ENCODE measurements around the gene ZG16.

The ZG16 gene

DNA sequence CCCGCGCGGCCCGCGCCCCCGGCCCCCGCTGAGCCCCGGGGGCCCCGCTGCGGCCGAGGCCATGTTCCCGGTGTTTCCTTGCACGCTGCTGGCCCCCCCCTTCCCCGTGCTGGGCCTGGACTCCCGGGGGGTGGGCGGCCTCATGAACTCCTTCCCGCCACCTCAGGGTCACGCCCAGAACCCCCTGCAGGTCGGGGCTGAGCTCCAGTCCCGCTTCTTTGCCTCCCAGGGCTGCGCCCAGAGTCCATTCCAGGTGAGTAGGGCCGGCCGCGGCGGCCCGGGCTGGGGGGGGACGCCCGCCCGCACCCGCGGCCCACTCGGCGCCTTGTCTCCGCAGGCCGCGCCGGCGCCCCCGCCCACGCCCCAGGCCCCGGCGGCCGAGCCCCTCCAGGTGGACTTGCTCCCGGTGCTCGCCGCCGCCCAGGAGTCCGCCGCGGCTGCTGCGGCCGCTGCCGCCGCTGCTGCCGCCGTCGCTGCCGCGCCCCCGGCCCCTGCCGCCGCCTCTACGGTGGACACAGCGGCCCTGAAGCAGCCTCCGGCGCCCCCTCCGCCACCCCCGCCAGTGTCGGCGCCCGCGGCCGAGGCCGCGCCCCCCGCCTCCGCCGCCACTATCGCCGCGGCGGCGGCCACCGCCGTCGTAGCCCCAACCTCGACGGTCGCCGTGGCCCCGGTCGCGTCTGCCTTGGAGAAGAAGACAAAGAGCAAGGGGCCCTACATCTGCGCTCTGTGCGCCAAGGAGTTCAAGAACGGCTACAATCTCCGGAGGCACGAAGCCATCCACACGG is 28.8 kb downstream of the ZG16 start:
- Histone ChIP-seq H3K9ac (ENCODE audit: low read length) (peak overlapping the region; percentile 81), H3K9me2 (ENCODE audit: low read depth, low read length) (no peaks in the 10 kb centered on the region), H3K4me2 (ENCODE audit: low read length) (peak overlapping the region; percentile 81), H3K79me2 (ENCODE audit: insufficient read depth, low read length) (no peaks in the 10 kb centered on the region), H4K20me1 (ENCODE audit: insufficient read depth, low read length) (no peaks in the 10 kb centered on the region), H3K36me3 (ENCODE audit: insufficient read depth, low read length) (peaks cover 58% of the 10 kb centered on the region), H3K9me3 (ENCODE audit: low read length) (no peaks in the 10 kb centered on the region), H3K4me3 (ENCODE audit: low read depth, low read length, poor library complexity, severe bottlenecking) (peak overlapping the region; percentile 69), H3K27ac (ENCODE audit: low read depth, low read length, poor library complexity, severe bottlenecking) (peak overlapping the region; percentile 77), H3K4me1 (ENCODE audit: insufficient read depth, low read length, severe bottlenecking) (peaks cover 68% of the 10 kb centered on the region), H2AFZ (ENCODE audit: low read length) (no peak overlapping the region), H3K27me3 (ENCODE audit: insufficient read depth, low read length) (no peaks in the 10 kb centered on the region), H3F3A (ENCODE audit: insufficient read depth, low read length) (0 out of 2 replicates have a peak, but pooled peaks cover 3% of the 10 kb centered on the region)
- no peak for TF ChIP-seq CTCF (IDR thresholded peaks at IDR 0.05; ENCODE audit: low read length)
- TF ChIP-seq EZH2 (IDR thresholded peaks at IDR 0.05; ENCODE audit: borderline replicate concordance, low read length), result no peak

GRCh38 chr16:29807426-29808218 is 29.6 kb downstream of the ZG16 start:
- Histone ChIP-seq H3K36me3 (ENCODE audit: insufficient read depth, low read length) (peaks cover 51% of the 10 kb centered on the region), H3K4me3 (ENCODE audit: low read depth, low read length, poor library complexity, severe bottlenecking) (peak overlapping the region; percentile 68), H3F3A (ENCODE audit: insufficient read depth, low read length) (no peaks in the 10 kb centered on the region), H3K4me1 (ENCODE audit: insufficient read depth, low read length, severe bottlenecking) (peaks cover 74% of the 10 kb centered on the region), H3K27me3 (ENCODE audit: insufficient read depth, low read length) (no peaks in the 10 kb centered on the region), H3K9ac (ENCODE audit: low read length) (peak overlapping the region; percentile 74), H4K20me1 (ENCODE audit: insufficient read depth, low read length) (no peaks in the 10 kb centered on the region), H3K4me2 (ENCODE audit: low read length) (peak overlapping the region; percentile 81), H3K9me3 (ENCODE audit: low read length) (no peaks in the 10 kb centered on the region), H3K27ac (ENCODE audit: low read depth, low read length, poor library complexity, severe bottlenecking) (peak overlapping the region; percentile 66), H3K79me2 (ENCODE audit: insufficient read depth, low read length) (no peaks in the 10 kb centered on the region), H3K9me2 (ENCODE audit: low read depth, low read length) (no peaks in the 10 kb centered on the region), H2AFZ (ENCODE audit: low read length) (no peak overlapping the region)
- TF ChIP-seq EZH2 (IDR thresholded peaks at IDR 0.05; ENCODE audit: borderline replicate concordance, low read length) (no peak), CTCF (IDR thresholded peaks at IDR 0.05; ENCODE audit: low read length) (peak; percentile 65)

DNA sequence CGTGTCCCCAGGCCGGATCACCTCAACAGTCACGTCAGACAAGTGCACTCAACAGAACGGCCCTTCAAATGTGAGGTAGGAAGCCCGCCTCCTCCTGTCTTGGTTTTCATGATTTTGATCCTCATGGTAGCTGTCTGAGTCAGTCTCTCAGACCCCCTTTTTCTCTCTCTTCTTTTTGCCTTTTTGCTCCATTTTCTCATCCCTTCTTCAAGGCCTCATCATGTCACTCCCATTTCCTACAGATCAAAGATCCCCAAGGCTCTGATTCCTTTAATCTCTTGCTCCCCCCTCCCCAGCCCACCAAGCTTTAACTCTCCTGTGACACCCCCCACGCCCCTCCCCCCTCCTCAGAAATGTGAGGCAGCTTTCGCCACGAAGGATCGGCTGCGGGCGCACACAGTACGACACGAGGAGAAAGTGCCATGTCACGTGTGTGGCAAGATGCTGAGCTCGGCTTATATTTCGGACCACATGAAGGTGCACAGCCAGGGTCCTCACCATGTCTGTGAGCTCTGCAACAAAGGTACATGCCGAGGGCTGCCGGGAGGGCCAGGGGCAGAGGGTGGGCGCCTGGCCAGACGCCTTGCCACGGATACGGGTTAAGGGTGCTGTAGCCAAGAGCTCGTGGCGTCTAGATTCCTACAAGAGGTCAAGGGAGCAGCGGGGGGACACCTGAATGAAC is 30.3 kb downstream of the ZG16 start:
- H3K27me3 ChIP-seq (ENCODE audit: insufficient read depth, low read length), result no peaks in the 10 kb centered on the region
- no peaks in the 10 kb centered on the region for H3K79me2 ChIP-seq (ENCODE audit: insufficient read depth, low read length)
- H4K20me1 ChIP-seq (ENCODE audit: insufficient read depth, low read length), result no peaks in the 10 kb centered on the region
- no peak for TF ChIP-seq EZH2 (IDR thresholded peaks at IDR 0.05; ENCODE audit: borderline replicate concordance, low read length)
- no peak for TF ChIP-seq CTCF (IDR thresholded peaks at IDR 0.05; ENCODE audit: low read length)
- H3K9me2 ChIP-seq (ENCODE audit: low read depth, low read length), result no peaks in the 10 kb centered on the region
- peak overlapping the region; percentile 81 for H3K4me2 ChIP-seq (ENCODE audit: low read length)
- H3K27ac ChIP-seq (ENCODE audit: low read depth, low read length, poor library complexity, severe bottlenecking), result peak overlapping the region; percentile 66
- H3K4me3 ChIP-seq (ENCODE audit: low read depth, low read length, poor library complexity, severe bottlenecking), result peak overlapping the region; percentile 68
- H3K36me3 ChIP-seq (ENCODE audit: insufficient read depth, low read length), result peaks cover 43% of the 10 kb centered on the region
- no peaks in the 10 kb centered on the region for H3F3A ChIP-seq (ENCODE audit: insufficient read depth, low read length)
- peak overlapping the region; percentile 74 for H3K9ac ChIP-seq (ENCODE audit: low read length)
- H3K9me3 ChIP-seq (ENCODE audit: low read length), result no peaks in the 10 kb centered on the region
- H3K4me1 ChIP-seq (ENCODE audit: insufficient read depth, low read length, severe bottlenecking), result peaks cover 71% of the 10 kb centered on the region
- H2AFZ ChIP-seq (ENCODE audit: low read length), result no peak overlapping the region

Data from OCI-LY1 (cell line).